ENCODE results near the gene RAB33B. TPM values are rescaled to one million over a fixed set of nuclear protein-coding genes. Genes with fewer than 3 reads are reported as not detected.
A peak's percentile ranks its signal among the peaks of the same experiment; 100 is the strongest.

Gene RAB33B
- total RNA-seq, 2 donors from 2014 or later, result 4.0 to 10.1 TPM

- TF ChIP-seq POLR2A (IDR thresholded peaks at IDR 0.05) (no peak), CTCF (IDR thresholded peaks at IDR 0.05) (no peak)
- no peaks in the 10 kb centered on the region for H3K9me3 ChIP-seq
- H3K27ac ChIP-seq, result no peak overlapping the region
- intact Hi-C loops (cut with DNase I), result no loop called here
- no peaks in the 10 kb centered on the region for H3K4me1 ChIP-seq
- H3K36me3 ChIP-seq (replicated peaks in 1 of 2; ENCODE audit: insufficient read depth in 1 of 2, low read depth in 2 of 2), result peaks cover 4 to 17% of the 10 kb centered on the region in 2 donors
- WGBS, 2 donors, result 58 to 63% methylated on average over 4 of the region's 4 CpGs
- ATAC-seq (no peak), DNase-seq (no peak)
- H3K4me3 ChIP-seq, result no peak overlapping the region
- no peaks in the 10 kb centered on the region for H3K27me3 ChIP-seq
These were observed 68.5 kb downstream of the RAB33B start for GRCh38 chr4:139522457-139522856.

GRCh38 chr4:139523076-139523475 is 69.2 kb downstream of the RAB33B start:
- H3K27me3 ChIP-seq, result no peaks in the 10 kb centered on the region
- no peak overlapping the region for H3K4me3 ChIP-seq
- H3K9me3 ChIP-seq, result no peaks in the 10 kb centered on the region
- H3K27ac ChIP-seq, result no peak overlapping the region
- 68 to 83% methylated on average over 1 of the region's 1 CpG for WGBS, 2 donors
- DNase-seq (peak in 1 of 4 donors; percentile 43), ATAC-seq (no peak)
- TF ChIP-seq CTCF (IDR thresholded peaks at IDR 0.05) (no peak), POLR2A (IDR thresholded peaks at IDR 0.05) (no peak)
- H3K4me1 ChIP-seq, result no peaks in the 10 kb centered on the region
- intact Hi-C loops (cut with DNase I), result no loop called here
- peaks cover 6 to 14% of the 10 kb centered on the region in 2 donors for H3K36me3 ChIP-seq (replicated peaks in 1 of 2; ENCODE audit: insufficient read depth in 1 of 2, low read depth in 2 of 2)

GRCh38 chr4:139524062-139524631 is 70.2 kb downstream of the RAB33B start:
- H3K27me3 ChIP-seq, result no peaks in the 10 kb centered on the region
- no peaks in the 10 kb centered on the region for H3K4me1 ChIP-seq
- no peak for TF ChIP-seq CTCF (IDR thresholded peaks at IDR 0.05)
- TF ChIP-seq POLR2A (IDR thresholded peaks at IDR 0.05), result no peak
- no peak overlapping the region for H3K27ac ChIP-seq
- WGBS, 2 donors, result 78 to 88% methylated on average over 4 of the region's 4 CpGs
- intact Hi-C loops (cut with DNase I), result no loop called here
- H3K9me3 ChIP-seq, result no peaks in the 10 kb centered on the region
- no peak overlapping the region for H3K4me3 ChIP-seq
- peaks cover 6 to 17% of the 10 kb centered on the region in 2 donors for H3K36me3 ChIP-seq (replicated peaks in 1 of 2; ENCODE audit: insufficient read depth in 1 of 2, low read depth in 2 of 2)
- DNase-seq (no peak), ATAC-seq (no peak)

GRCh38 chr4:139525414-139525813 is 71.5 kb downstream of the RAB33B start:
- H3K36me3 ChIP-seq (replicated peaks in 1 of 2; ENCODE audit: insufficient read depth in 1 of 2, low read depth in 2 of 2), result peaks cover 6 to 13% of the 10 kb centered on the region in 2 donors
- no peak for TF ChIP-seq CTCF (IDR thresholded peaks at IDR 0.05)
- no peak for TF ChIP-seq POLR2A (IDR thresholded peaks at IDR 0.05)
- ATAC-seq, result no peak

More at GRCh38 chr4:139525414-139525813, 71.5 kb downstream of the RAB33B start:
- intact Hi-C loops (cut with DNase I), result no loop called here
- Histone ChIP-seq H3K9me3 (no peaks in the 10 kb centered on the region), H3K27ac (no peak overlapping the region), H3K4me3 (no peak overlapping the region), H3K27me3 (no peaks in the 10 kb centered on the region), H3K4me1 (no peaks in the 10 kb centered on the region)
- 41 to 43% methylated on average over 2 of the region's 2 CpGs for WGBS, 2 donors
- DNase-seq, result no peak

Small RNA genes within 50 kb of the gene (small RNA-seq; reads per million reads assigned to genes)
- gene RF01225, result not detected

Other genes starting within 250 kb of the RAB33B start
- gene MGARP, start 173.9 kb upstream of the RAB33B start, total RNA-seq, result under 1 TPM in 1 of 2 donors, not detected in 1; 0.78 TPM
- gene NAA15, start 152.6 kb upstream of the RAB33B start, total RNA-seq, result 10 to 100 TPM; 16.5 to 22.8 TPM
- 10 to 100 TPM; 16.5 to 24.1 TPM for gene NDUFC1, start 151.6 kb upstream of the RAB33B start, total RNA-seq
- gene SETD7, start 102.1 kb downstream of the RAB33B start, total RNA-seq, result 10 to 100 TPM; 21.8 to 34.8 TPM
- 10 to 100 TPM; 23.4 to 44.1 TPM for gene MGST2, start 211.7 kb downstream of the RAB33B start, total RNA-seq